Measurements from ENCODE around the gene POC1A. TPM values are rescaled to one million over a fixed set of nuclear protein-coding genes. Genes with fewer than 3 reads are reported as not detected.

Gene POC1A
- total and polyA plus RNA-seq, 2 of the 4 experiments (the other 2 are of a cell fraction): 10.6 to 11.5 TPM

GRCh38 chr3:52073490-52073889, 80.7 kb downstream of the POC1A start:
- H3K4me1 ChIP-seq (ENCODE audit: control insufficient read depth, insufficient read depth, low read length): peaks cover 3% of the 10 kb centered on the region; the same call in 1 of the 2 replicates
- no peaks in the 10 kb centered on the region for H3K9me3 ChIP-seq (ENCODE audit: control insufficient read depth, insufficient read depth, low read length)
- in situ Hi-C loops (cut with MboI; ENCODE audit: low sequenced_read_pairs): no loop called here
- H3K4me3 ChIP-seq (ENCODE audit: insufficient read depth, low read depth, low read length): no peak overlapping the region
- no peak overlapping the region for H4K5ac ChIP-seq (ENCODE audit: low read depth, low read length)
- no peak overlapping the region for H2BK120ac ChIP-seq (ENCODE audit: low read depth, low read length)
- no peak overlapping the region for H3K4ac ChIP-seq (ENCODE audit: low read depth, low read length)
- no peaks in the 10 kb centered on the region for H3K27me3 ChIP-seq (ENCODE audit: control insufficient read depth, insufficient read depth, low read length)
- no peaks in the 10 kb centered on the region for H3K79me1 ChIP-seq (ENCODE audit: low read depth in 1 of 2, low read length in 2 of 2)
- no peak overlapping the region for H3K18ac ChIP-seq (ENCODE audit: low read depth, low read length)
- peaks cover 4% of the 10 kb centered on the region; the same call in 1 of the 2 replicates for H3K36me3 ChIP-seq (ENCODE audit: control insufficient read depth, insufficient read depth, low read length)
- WGBS, 2 experiments (ENCODE audit: extremely low coverage in 2 of 2, insufficient read length in 1 of 2): 100% methylated on average over 1 of the region's 7 CpGs; no CpG with 5 or more reads in 1 of the 2 experiments
- no peak overlapping the region for H3K9ac ChIP-seq (ENCODE audit: low read depth, low read length)
- H2BK20ac ChIP-seq (ENCODE audit: low read depth, low read length): no peak overlapping the region
- no TSS peak for BruUV-seq (replicated peaks)
- H4K8ac ChIP-seq (ENCODE audit: low read depth in 2 of 2, low read length in 2 of 2): no peak overlapping the region
- H3K4me2 ChIP-seq (ENCODE audit: low read depth, low read length): no peak overlapping the region
- H2BK15ac ChIP-seq (ENCODE audit: low read depth, low read length): no peak overlapping the region
- H3K14ac ChIP-seq (replicated peaks; ENCODE audit: low read depth, low read length): no peak overlapping the region
- dilution Hi-C loops (cut with HindIII; ENCODE audit: low sequenced_read_pairs, unreplicated experiment): no loop called here
- no peaks in the 10 kb centered on the region; the same call in 1 of the 2 replicates for H4K20me1 ChIP-seq (ENCODE audit: insufficient read depth, low read length)
- ChIA-PET POLR2A (ENCODE audit: unreplicated experiment) (no interaction called here), CTCF (no interaction called here)
- H3K27ac ChIP-seq (ENCODE audit: insufficient read depth, low read length): no peak overlapping the region
- no peak overlapping the region for H2AK5ac ChIP-seq (ENCODE audit: low read depth, low read length)
- no peak for ATAC-seq (ENCODE audit: low read depth)
- no peak for DNase-seq
- no peak overlapping the region for H4K91ac ChIP-seq (ENCODE audit: insufficient read depth, low read depth, low read length)
- no peak overlapping the region for H3K56ac ChIP-seq (ENCODE audit: extremely low read depth, insufficient read depth, low read length)
- no peak overlapping the region for H3K23ac ChIP-seq (ENCODE audit: low read depth, low read length)
- H2BK5ac ChIP-seq (ENCODE audit: low read depth, low read length, poor library complexity, severe bottlenecking): no peak overlapping the region
- TF ChIP-seq, protein P1, sequence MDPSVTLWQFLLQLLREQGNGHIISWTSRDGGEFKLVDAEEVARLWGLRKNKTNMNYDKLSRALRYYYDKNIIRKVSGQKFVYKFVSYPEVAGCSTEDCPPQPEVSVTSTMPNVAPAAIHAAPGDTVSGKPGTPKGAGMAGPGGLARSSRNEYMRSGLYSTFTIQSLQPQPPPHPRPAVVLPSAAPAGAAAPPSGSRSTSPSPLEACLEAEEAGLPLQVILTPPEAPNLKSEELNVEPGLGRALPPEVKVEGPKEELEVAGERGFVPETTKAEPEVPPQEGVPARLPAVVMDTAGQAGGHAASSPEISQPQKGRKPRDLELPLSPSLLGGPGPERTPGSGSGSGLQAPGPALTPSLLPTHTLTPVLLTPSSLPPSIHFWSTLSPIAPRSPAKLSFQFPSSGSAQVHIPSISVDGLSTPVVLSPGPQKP (IDR thresholded peaks at IDR 0.05; ENCODE audit: borderline replicate concordance, low read depth, low read length): no peak
- TF ChIP-seq CHD1 (IDR thresholded peaks at IDR 0.05; ENCODE audit: low read depth, low read length): no peak
- no peak for TF ChIP-seq MXI1 (IDR thresholded peaks at IDR 0.05; ENCODE audit: borderline replicate concordance, low read depth, low read length)
- TF ChIP-seq POLR2A (IDR thresholded peaks at IDR 0.05; ENCODE audit: low read depth, low read length): no peak
- no peak for TF ChIP-seq CTCF (conservative IDR thresholded peaks at IDR 0.05; ENCODE audit: low read depth, low read length)
- TF ChIP-seq RFX5 (IDR thresholded peaks at IDR 0.05; ENCODE audit: low read depth, low read length): no peak
- intact Hi-C loops (cut with micrococcal nuclease): no loop called here
- no peak overlapping the region for H2AFZ ChIP-seq (replicated peaks; ENCODE audit: low read length, poor library complexity)
- no peak overlapping the region for H2AK9ac ChIP-seq (replicated peaks; ENCODE audit: low read depth, low read length, poor library complexity)
- H3K9me1 ChIP-seq (ENCODE audit: insufficient read depth, low read length): peaks cover 3% of the 10 kb centered on the region; the same call in 1 of the 2 replicates

All from IMR-90 (cell line).